Endometrial microvascular endothelial cells (primary cell): ENCODE data around the gene HDGF. TPM values are rescaled to one million over a fixed set of nuclear protein-coding genes. Genes with fewer than 3 reads are reported as not detected.

ENCODE experiments used
- in situ Hi-C: cut with HindIII; loops from 2 replicates; pipeline ENCODE4 v1.10.0; 2017; ENCODE audit warnings: low sequenced_read_pairs, low pct_unique_long_range_greater_than_20kb; ENCODE audit errors: inconsistent ontology term
- total RNA-seq: library from RNA; depleted of rRNA; stranded (reverse); fragments of >200 nt; gene quantifications from one replicate; pipeline ENCODE4 v1.2.3, GENCODE V29; 2015; ENCODE audit errors: inconsistent ontology term

Gene HDGF
- total RNA-seq, 1 donor from 2014 or later: 299 TPM

GRCh38 chr1:156705918-156706656 lies 45.4 kb downstream of the HDGF start:
- in situ Hi-C loops: no loop called here

- in situ Hi-C loops: no loop called here
These were observed 46.1 kb downstream of the HDGF start, which contains the start of gene CRABP2 for GRCh38 chr1:156705321-156705917. Gene CRABP2, minus strand, starts transcription at chr1:156705583. Its CDS starts 137 bp downstream, at chr1:156705446.

- in situ Hi-C loops: no loop called here
These were observed 46.5 kb downstream of the HDGF start for GRCh38 chr1:156704930-156705320.

- in situ Hi-C loops: no loop called here
These were observed 47.2 kb downstream of the HDGF start for GRCh38 chr1:156704166-156704711.

GRCh38 chr1:156703741-156704140 lies 47.7 kb downstream of the HDGF start:
- in situ Hi-C loops: no loop called here

- in situ Hi-C loops: no loop called here
These were observed 48.1 kb downstream of the HDGF start for GRCh38 chr1:156703336-156703735.

- in situ Hi-C loops: no loop called here
These were observed 50.5 kb downstream of the HDGF start for GRCh38 chr1:156700736-156701531.

GRCh38 chr1:156698995-156699394 lies 52.5 kb downstream of the HDGF start:
- in situ Hi-C loops: no loop called here

GRCh38 chr1:156697481-156697880 lies 54.0 kb downstream of the HDGF start:
- in situ Hi-C loops: no loop called here

- in situ Hi-C loops: no loop called here
These were observed 54.7 kb downstream of the HDGF start for GRCh38 chr1:156696755-156697154.

GRCh38 chr1:156694690-156694962 lies 56.8 kb downstream of the HDGF start:
- in situ Hi-C loops: no loop called here

GRCh38 chr1:156693848-156694689 lies 57.4 kb downstream of the HDGF start:
- in situ Hi-C loops: no loop called here

- in situ Hi-C loops: no loop called here
These were observed 58.3 kb downstream of the HDGF start for GRCh38 chr1:156692925-156693847.

- in situ Hi-C loops: no loop called here
These were observed 59.0 kb downstream of the HDGF start for GRCh38 chr1:156692441-156692924.
